ENCODE measurements around the gene OR1I1. TPM values are rescaled to one million over a fixed set of nuclear protein-coding genes. Genes with fewer than 3 reads are reported as not detected.
"Not testable (repeated sequence)": the region's sequence is repeated elsewhere in the genome, so short reads cannot be mapped to it uniquely, and the experiment has no call there.

OR1I1 gene
- total and polyA plus RNA-seq, 4 donors, result not detected

DNA sequence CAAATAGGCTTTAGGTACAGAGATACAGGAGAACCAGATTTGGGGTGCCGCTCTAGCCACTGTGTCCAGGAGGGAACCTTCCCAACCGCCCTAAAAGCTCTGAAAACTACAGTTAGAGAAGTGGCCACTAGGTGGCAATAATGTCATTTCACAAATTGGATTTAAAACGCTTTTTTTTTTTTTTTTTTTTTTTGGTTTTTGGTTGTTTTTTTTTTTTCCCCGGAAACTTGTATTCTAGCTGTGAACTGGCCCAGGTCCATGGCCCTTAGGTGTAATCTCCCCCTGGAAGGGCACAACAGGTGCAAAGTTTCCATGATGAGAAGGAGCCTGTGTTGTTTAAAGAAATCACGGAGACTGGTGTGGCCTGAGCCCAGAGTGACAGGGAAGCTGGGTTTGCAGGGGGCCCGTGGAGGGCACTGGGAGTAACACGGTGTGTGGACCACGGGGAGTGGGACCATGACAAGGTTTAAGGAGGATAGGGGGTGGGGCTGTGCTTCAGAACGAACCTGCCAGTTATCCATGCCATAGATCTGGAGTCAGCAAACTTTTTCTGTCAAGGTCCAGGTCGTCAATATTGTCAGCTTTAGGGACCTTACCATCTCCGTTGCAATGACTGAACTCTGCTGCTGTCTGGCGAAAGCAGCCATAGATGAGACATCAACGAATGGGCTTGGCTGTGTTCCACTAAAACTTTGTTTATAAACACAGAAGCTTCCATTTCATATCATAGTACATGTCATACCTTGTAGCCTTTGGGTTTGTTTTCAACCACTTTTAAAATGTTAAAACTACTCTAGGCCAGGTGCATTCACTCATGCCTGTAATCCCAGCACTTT, 10.1 kb downstream of the OR1I1 start:
- WGBS, 2 donors, result 18 to 27% methylated on average over 13 of the region's 13 CpGs
- ATAC-seq (ENCODE audit: insufficient read depth, low FRiP score), result peak; percentile 58
- Histone ChIP-seq H3K27ac (ENCODE audit: low read depth in 1 of 2, low read length in 1 of 2) (no peak overlapping the region), H3K4me3 (no peak overlapping the region), H3K9ac (ENCODE audit: insufficient read depth in 1 of 2, low read length in 2 of 2) (no peak overlapping the region), H3K4me1 (ENCODE audit: control insufficient read depth in 5 of 5, insufficient read depth in 5 of 5, low read length in 5 of 5) (peaks cover 0 to 4% (median 0%) of the 10 kb centered on the region in 5 donors), H3K27me3 (ENCODE audit: control insufficient read depth in 3 of 3, insufficient read depth in 3 of 3, low read length in 2 of 3) (no peaks in the 10 kb centered on the region), H3K36me3 (ENCODE audit: control insufficient read depth in 4 of 4, insufficient read depth in 4 of 4, low read length in 4 of 4) (no peaks in the 10 kb centered on the region), H3K9me3 (ENCODE audit: control insufficient read depth in 4 of 4, insufficient read depth in 3 of 4, low read length in 3 of 4) (no peaks in the 10 kb centered on the region)
- TF ChIP-seq CTCF (IDR thresholded peaks at IDR 0.05; ENCODE audit: control extremely low read depth, extremely low read depth), result peak; percentile 59
- DNase-seq, result peak; percentile 42 to 88 (median 84)

DNA sequence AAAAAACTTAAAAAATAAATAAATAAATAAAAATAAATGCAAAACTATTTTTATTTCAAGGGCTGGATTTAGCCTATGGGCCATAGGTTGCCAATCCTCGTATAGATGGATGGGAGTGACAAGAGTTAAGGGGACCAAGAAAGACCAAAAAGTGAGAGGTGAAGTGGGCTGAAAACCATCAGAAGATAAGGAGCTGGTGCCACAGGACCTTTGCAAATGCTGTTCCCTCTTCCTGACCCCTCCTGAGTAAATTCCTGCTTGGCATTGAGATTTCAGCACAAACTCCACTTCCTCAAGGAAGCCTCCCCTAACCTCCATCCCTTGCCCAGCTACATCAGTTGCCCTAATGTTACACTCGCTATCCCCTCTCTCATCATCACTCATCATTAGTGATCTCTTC, 11.0 kb downstream of the OR1I1 start:
- 83 to 84% methylated on average over 2 of the region's 2 CpGs for WGBS, 2 donors
- no peak for TF ChIP-seq CTCF (IDR thresholded peaks at IDR 0.05; ENCODE audit: control extremely low read depth, extremely low read depth)
- no peak overlapping the region for H3K27ac ChIP-seq (ENCODE audit: low read depth in 1 of 2, low read length in 1 of 2)
- H3K27me3 ChIP-seq (ENCODE audit: control insufficient read depth in 3 of 3, insufficient read depth in 3 of 3, low read length in 2 of 3), result no peaks in the 10 kb centered on the region
- no peak overlapping the region for H3K9ac ChIP-seq (ENCODE audit: insufficient read depth in 1 of 2, low read length in 2 of 2)
- ATAC-seq (ENCODE audit: insufficient read depth, low FRiP score), result no peak
- no peaks in the 10 kb centered on the region for H3K36me3 ChIP-seq (ENCODE audit: control insufficient read depth in 4 of 4, insufficient read depth in 4 of 4, low read length in 4 of 4)
- DNase-seq, result no peak
- H3K4me1 ChIP-seq (ENCODE audit: control insufficient read depth in 5 of 5, insufficient read depth in 5 of 5, low read length in 5 of 5), result peaks cover 0 to 4% (median 0%) of the 10 kb centered on the region in 5 donors
- no peak overlapping the region for H3K4me3 ChIP-seq
- no peaks in the 10 kb centered on the region for H3K9me3 ChIP-seq (ENCODE audit: control insufficient read depth in 4 of 4, insufficient read depth in 3 of 4, low read length in 3 of 4)

GRCh38 chr19:15096223-15096622, 14.2 kb downstream of the OR1I1 start:
- 59 to 79% methylated on average over 3 of the region's 3 CpGs for WGBS, 2 donors
- Histone ChIP-seq H3K27me3 (ENCODE audit: control insufficient read depth in 3 of 3, insufficient read depth in 3 of 3, low read length in 2 of 3) (no peaks in the 10 kb centered on the region), H3K36me3 (ENCODE audit: control insufficient read depth in 4 of 4, insufficient read depth in 4 of 4, low read length in 4 of 4) (no peaks in the 10 kb centered on the region), H3K4me3 (no peak overlapping the region), H3K9me3 (ENCODE audit: control insufficient read depth in 4 of 4, insufficient read depth in 3 of 4, low read length in 3 of 4) (no peaks in the 10 kb centered on the region), H3K27ac (ENCODE audit: low read depth in 1 of 2, low read length in 1 of 2) (no peak overlapping the region), H3K9ac (ENCODE audit: insufficient read depth in 1 of 2, low read length in 2 of 2) (no peak overlapping the region), H3K4me1 (ENCODE audit: control insufficient read depth in 5 of 5, insufficient read depth in 5 of 5, low read length in 5 of 5) (peaks cover 0 to 5% (median 2%) of the 10 kb centered on the region in 5 donors)
- DNase-seq (no peak), ATAC-seq (ENCODE audit: insufficient read depth, low FRiP score) (no peak)
- no peak for TF ChIP-seq CTCF (IDR thresholded peaks at IDR 0.05; ENCODE audit: control extremely low read depth, extremely low read depth)

DNA sequence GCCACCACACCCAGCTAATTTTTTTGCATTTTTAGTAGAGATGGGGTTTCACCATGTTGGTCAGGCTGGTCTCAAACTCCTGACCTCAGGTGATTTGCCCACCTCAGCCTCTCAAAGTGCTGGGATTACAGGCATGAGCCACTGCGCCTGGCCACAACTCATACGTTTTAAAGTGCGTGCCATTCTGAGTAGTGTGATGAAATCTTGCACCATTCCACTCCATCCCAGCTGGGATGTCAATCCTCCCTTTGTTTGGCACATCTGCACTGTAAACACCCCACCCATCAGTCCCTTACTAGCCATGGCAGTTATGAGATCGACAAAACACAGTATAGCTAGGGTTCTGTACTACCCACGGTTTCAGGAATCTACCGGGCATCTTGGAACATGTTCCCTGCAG, 16.0 kb downstream of the OR1I1 start:
- 86 to 90% methylated on average over 6 of the region's 6 CpGs for WGBS, 2 donors
- H3K9me3 ChIP-seq (ENCODE audit: control insufficient read depth in 4 of 4, insufficient read depth in 3 of 4, low read length in 3 of 4); H3K27ac ChIP-seq (ENCODE audit: low read depth in 1 of 2, low read length in 1 of 2): not testable (repeated sequence)

More for the DNA sequence above, 16.0 kb downstream of the OR1I1 start:
- not testable (repeated sequence) for H3K9ac ChIP-seq (ENCODE audit: insufficient read depth in 1 of 2, low read length in 2 of 2); H3K27me3 ChIP-seq (ENCODE audit: control insufficient read depth in 3 of 3, insufficient read depth in 3 of 3, low read length in 2 of 3); DNase-seq; H3K4me1 ChIP-seq (ENCODE audit: control insufficient read depth in 5 of 5, insufficient read depth in 5 of 5, low read length in 5 of 5); H3K4me3 ChIP-seq; ATAC-seq (ENCODE audit: insufficient read depth, low FRiP score); H3K36me3 ChIP-seq (ENCODE audit: control insufficient read depth in 4 of 4, insufficient read depth in 4 of 4, low read length in 4 of 4)
